Neural cell (in vitro differentiated cells): ENCODE data around the gene SLC6A8.

Experiments
- EP300 ChIP-seq: fragments of 450-650 bp; conservative IDR thresholded peaks from 2 replicates; pipeline ENCODE4 v1.6.1; 2014; ENCODE audit warnings: antibody characterized with exemption, mild to moderate bottlenecking, moderate library complexity; ENCODE audit not compliant: poor library complexity, severe bottlenecking
- EZH2 ChIP-seq: fragments of 200-600, 300-800 bp; shearing (Covaris generic), sonication (generic); IDR thresholded peaks from 2 replicates; pipeline ENCODE4 v1.6.1; 2014; ENCODE audit warnings: antibody characterized with exemption, low read length, borderline replicate concordance, mild to moderate bottlenecking; ENCODE audit not compliant: insufficient read depth, poor library complexity, severe bottlenecking
- MXI1 ChIP-seq: fragments of 450-650 bp; conservative IDR thresholded peaks from 2 replicates; pipeline ENCODE4 v1.6.1; 2014; ENCODE audit warnings: antibody characterized with exemption, mild to moderate bottlenecking; ENCODE audit not compliant: poor library complexity, severe bottlenecking
- POLR2AphosphoS5 ChIP-seq: IDR thresholded peaks from 2 replicates; pipeline ENCODE4 v1.6.1; 2012
- RAD21 ChIP-seq: fragments of 450-650 bp; conservative IDR thresholded peaks from 2 replicates; pipeline ENCODE4 v1.6.1; 2014; ENCODE audit warnings: antibody characterized with exemption, mild to moderate bottlenecking, moderate library complexity
- SMC3 ChIP-seq: fragments of 450-650 bp; conservative IDR thresholded peaks from 2 replicates; pipeline ENCODE4 v1.6.1; 2014; ENCODE audit warnings: antibody characterized with exemption, mild to moderate bottlenecking, moderate library complexity; ENCODE audit not compliant: poor library complexity
- TAF1 ChIP-seq: IDR thresholded peaks from 2 replicates; pipeline ENCODE4 v1.6.1; 2012; ENCODE audit warnings: low read depth
- TF ChIP-seq, protein P1 (sequence below): fragments of 450-650 bp; IDR thresholded peaks from 2 replicates; pipeline ENCODE4 v1.5.1; 2014; ENCODE audit warnings: antibody characterized with exemption, mild to moderate bottlenecking, moderate library complexity; ENCODE audit not compliant: poor library complexity, severe bottlenecking
- TF ChIP-seq, protein P2 (sequence below): IDR thresholded peaks from 2 replicates; pipeline ENCODE4 v1.6.1; 2012; ENCODE audit warnings: borderline replicate concordance

DNA sequence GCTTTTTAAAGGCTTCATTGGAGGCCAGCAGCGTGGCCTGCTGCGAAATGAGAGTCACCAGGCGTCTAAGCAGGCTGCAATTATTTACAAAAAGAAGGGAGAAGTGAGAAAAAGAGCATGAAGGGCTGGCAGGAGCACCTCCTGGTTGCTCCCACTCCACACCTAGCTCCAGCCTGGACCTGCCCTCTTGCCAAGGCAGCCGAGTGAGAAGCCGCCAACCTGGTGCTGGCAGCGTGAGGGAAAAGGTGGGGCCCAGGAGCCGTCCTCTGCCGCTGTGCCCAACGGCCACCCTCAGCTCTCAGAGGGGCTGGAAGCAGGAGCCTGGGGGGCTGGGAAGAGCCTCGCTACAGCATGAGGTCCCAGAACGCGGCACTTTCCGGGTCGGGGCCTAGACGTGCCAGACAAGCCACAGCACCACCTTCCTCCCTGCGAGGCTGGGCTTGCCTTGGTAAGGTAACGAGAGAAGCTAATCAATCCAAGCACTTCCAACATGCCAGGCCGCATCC, 16.3 kb downstream of the SLC6A8 start:
- TF ChIP-seq EZH2 (no peak), TAF1 (no peak), POLR2AphosphoS5 (no peak), EP300 (no peak), SMC3 (no peak), RAD21 (no peak), MXI1 (no peak)
- TF ChIP-seq, protein P1, sequence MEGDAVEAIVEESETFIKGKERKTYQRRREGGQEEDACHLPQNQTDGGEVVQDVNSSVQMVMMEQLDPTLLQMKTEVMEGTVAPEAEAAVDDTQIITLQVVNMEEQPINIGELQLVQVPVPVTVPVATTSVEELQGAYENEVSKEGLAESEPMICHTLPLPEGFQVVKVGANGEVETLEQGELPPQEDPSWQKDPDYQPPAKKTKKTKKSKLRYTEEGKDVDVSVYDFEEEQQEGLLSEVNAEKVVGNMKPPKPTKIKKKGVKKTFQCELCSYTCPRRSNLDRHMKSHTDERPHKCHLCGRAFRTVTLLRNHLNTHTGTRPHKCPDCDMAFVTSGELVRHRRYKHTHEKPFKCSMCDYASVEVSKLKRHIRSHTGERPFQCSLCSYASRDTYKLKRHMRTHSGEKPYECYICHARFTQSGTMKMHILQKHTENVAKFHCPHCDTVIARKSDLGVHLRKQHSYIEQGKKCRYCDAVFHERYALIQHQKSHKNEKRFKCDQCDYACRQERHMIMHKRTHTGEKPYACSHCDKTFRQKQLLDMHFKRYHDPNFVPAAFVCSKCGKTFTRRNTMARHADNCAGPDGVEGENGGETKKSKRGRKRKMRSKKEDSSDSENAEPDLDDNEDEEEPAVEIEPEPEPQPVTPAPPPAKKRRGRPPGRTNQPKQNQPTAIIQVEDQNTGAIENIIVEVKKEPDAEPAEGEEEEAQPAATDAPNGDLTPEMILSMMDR, result no peak
- TF ChIP-seq, protein P2, sequence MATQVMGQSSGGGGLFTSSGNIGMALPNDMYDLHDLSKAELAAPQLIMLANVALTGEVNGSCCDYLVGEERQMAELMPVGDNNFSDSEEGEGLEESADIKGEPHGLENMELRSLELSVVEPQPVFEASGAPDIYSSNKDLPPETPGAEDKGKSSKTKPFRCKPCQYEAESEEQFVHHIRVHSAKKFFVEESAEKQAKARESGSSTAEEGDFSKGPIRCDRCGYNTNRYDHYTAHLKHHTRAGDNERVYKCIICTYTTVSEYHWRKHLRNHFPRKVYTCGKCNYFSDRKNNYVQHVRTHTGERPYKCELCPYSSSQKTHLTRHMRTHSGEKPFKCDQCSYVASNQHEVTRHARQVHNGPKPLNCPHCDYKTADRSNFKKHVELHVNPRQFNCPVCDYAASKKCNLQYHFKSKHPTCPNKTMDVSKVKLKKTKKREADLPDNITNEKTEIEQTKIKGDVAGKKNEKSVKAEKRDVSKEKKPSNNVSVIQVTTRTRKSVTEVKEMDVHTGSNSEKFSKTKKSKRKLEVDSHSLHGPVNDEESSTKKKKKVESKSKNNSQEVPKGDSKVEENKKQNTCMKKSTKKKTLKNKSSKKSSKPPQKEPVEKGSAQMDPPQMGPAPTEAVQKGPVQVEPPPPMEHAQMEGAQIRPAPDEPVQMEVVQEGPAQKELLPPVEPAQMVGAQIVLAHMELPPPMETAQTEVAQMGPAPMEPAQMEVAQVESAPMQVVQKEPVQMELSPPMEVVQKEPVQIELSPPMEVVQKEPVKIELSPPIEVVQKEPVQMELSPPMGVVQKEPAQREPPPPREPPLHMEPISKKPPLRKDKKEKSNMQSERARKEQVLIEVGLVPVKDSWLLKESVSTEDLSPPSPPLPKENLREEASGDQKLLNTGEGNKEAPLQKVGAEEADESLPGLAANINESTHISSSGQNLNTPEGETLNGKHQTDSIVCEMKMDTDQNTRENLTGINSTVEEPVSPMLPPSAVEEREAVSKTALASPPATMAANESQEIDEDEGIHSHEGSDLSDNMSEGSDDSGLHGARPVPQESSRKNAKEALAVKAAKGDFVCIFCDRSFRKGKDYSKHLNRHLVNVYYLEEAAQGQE, result no peak
